GM10847 (cell line): Measurements from ENCODE around the gene TRPM2.

ENCODE experiments used
- POLR2A ChIP-seq: IDR thresholded peaks from 2 replicates; pipeline ENCODE4 v1.6.1; 2011; ENCODE audit not compliant: insufficient read length; ENCODE audit errors: extremely low read depth

The TRPM2 gene

GRCh38 chr21:44353191-44353970, at the start of gene TRPM2:
TRPM2 (plus strand) TSS chr21:44353621; CDS start chr21:44353701, 80 bp downstream.
- no peak for TF ChIP-seq POLR2A

GRCh38 chr21:44304011-44304616, 49.3 kb upstream of the TRPM2 start:
- TF ChIP-seq POLR2A: no peak

- no peak for TF ChIP-seq POLR2A
These were observed 48.5 kb upstream of the TRPM2 start for GRCh38 chr21:44304877-44305293.

GRCh38 chr21:44305691-44306090, 47.7 kb upstream of the TRPM2 start:
- no peak for TF ChIP-seq POLR2A

- no peak for TF ChIP-seq POLR2A
These were observed 46.3 kb upstream of the TRPM2 start for GRCh38 chr21:44306936-44307704.

- no peak for TF ChIP-seq POLR2A
These were observed 42.6 kb upstream of the TRPM2 start for GRCh38 chr21:44310628-44311507.

- no peak for TF ChIP-seq POLR2A
These were observed 41.3 kb upstream of the TRPM2 start for GRCh38 chr21:44312089-44312488.

- TF ChIP-seq POLR2A: no peak
These were observed 40.7 kb upstream of the TRPM2 start for GRCh38 chr21:44312716-44313115.

- TF ChIP-seq POLR2A: no peak
These were observed 40.0 kb upstream of the TRPM2 start for GRCh38 chr21:44313451-44313850.

GRCh38 chr21:44314128-44314527, 39.3 kb upstream of the TRPM2 start:
- TF ChIP-seq POLR2A: no peak

- TF ChIP-seq POLR2A: no peak
These were observed 38.9 kb upstream of the TRPM2 start for GRCh38 chr21:44314561-44314960.

GRCh38 chr21:44315691-44316203, 37.7 kb upstream of the TRPM2 start:
- TF ChIP-seq POLR2A: no peak

GRCh38 chr21:44316277-44316900, 37.0 kb upstream of the TRPM2 start:
- TF ChIP-seq POLR2A: no peak

GRCh38 chr21:44317241-44317782, 36.1 kb upstream of the TRPM2 start:
- TF ChIP-seq POLR2A: no peak
